HG03025 (cell line): ENCODE results near the gene KLLN.
"Not testable (repeated sequence)": the region's sequence is repeated elsewhere in the genome, so short reads cannot be mapped to it uniquely, and the experiment has no call there.

Experiments
- ATAC-seq: cut with Tn5 transposase; IDR thresholded peaks from one replicate; pipeline ENCODE4 v1.9.1; 2021; ENCODE audit warnings: mild to moderate bottlenecking, moderate library complexity; ENCODE audit not compliant: unreplicated experiment, low FRiP score

KLLN gene, protein sequence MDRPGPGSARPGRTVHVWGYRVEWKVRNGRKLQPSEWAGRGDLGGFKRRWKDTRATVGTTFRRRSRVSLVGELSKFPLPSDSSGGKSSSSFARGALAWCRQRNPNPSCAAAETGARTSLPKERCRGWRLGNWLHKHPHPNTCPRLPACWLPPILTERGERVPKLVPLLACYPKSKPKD

DNA sequence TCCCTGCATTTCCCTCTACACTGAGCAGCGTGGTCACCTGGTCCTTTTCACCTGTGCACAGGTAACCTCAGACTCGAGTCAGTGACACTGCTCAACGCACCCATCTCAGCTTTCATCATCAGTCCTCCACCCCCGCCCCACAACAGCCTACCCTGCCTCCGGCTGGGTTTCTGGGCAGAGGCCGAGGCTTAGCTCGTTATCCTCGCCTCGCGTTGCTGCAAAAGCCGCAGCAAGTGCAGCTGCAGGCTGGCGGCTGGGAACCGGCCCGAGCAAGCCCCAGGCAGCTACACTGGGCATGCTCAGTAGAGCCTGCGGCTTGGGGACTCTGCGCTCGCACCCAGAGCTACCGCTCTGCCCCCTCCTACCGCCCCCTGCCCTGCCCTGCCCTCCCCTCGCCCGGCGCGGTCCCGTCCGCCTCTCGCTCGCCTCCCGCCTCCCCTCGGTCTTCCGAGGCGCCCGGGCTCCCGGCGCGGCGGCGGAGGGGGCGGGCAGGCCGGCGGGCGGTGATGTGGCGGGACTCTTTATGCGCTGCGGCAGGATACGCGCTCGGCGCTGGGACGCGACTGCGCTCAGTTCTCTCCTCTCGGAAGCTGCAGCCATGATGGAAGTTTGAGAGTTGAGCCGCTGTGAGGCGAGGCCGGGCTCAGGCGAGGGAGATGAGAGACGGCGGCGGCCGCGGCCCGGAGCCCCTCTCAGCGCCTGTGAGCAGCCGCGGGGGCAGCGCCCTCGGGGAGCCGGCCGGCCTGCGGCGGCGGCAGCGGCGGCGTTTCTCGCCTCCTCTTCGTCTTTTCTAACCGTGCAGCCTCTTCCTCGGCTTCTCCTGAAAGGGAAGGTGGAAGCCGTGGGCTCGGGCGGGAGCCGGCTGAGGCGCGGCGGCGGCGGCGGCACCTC, at the start of gene KLLN, which contains the start of gene PTEN:
TSS of gene KLLN (minus strand) at position 481 of the 891 bp plus-strand sequence. CDS start 1,046 bp downstream, outside the sequence.
TSS of gene PTEN (plus strand) at position 573 of the 891 bp plus-strand sequence. CDS start 845 bp downstream, outside the sequence.
- ATAC-seq = peak; percentile 35

DNA sequence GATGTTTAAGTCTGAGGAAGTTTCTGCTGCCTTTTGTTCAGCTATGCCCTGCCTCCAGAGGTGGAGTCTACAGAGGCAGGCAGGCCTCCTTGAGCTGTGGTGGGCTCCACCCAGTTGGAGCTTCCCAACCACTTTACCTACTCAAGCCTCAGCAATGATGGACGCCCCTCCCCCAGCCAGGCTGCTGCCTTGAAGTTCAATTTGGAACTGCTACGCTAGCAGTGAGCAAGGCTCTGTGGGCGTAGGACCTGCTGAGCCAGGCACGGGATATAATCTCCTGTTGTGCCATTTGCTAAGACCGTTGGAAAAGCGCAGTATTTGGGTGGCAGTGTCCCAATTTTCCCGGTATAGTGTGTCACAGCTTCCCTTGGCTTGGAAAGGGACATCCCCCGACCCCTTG, 40.1 kb upstream of the KLLN start:
- ATAC-seq = not testable (repeated sequence)

DNA sequence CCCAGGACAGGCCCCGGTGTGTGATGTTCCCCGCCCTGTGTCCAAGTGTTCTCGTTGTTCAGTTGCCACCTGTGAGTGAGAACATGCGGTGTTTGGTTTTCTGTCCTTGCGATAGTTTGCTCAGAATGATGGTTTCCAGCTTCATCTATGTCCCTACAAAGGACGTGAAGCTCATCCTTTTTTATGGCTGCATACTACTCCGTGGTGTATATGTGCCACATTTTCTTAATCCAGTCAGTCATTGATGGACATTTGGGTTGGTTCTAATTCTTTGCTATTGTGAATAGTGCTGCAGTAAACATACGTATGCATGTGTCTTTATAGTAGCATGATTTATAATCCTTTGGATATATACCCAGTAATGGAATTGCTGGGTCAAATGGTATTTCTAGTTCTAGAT, 34.6 kb upstream of the KLLN start:
- ATAC-seq = not testable (repeated sequence)

DNA sequence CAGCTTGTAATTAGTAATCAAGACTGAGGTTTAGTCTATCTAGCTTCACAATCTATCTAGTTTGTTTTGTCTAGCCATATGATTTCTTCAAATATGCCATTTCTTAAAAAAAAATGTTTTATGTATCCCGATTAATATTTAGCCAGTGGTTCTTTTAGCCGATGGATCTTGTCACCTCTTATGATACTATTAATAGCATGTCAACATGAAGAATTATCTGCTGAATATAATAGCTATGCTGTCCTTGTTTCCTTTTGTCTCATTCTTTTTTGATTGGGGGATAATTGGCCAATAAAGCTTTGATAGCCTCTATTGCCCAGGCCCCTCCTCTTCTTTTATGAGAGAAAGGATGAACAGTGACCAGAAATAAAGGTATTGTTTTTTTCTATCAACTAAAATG, 32.9 kb upstream of the KLLN start:
- no peak for ATAC-seq

DNA sequence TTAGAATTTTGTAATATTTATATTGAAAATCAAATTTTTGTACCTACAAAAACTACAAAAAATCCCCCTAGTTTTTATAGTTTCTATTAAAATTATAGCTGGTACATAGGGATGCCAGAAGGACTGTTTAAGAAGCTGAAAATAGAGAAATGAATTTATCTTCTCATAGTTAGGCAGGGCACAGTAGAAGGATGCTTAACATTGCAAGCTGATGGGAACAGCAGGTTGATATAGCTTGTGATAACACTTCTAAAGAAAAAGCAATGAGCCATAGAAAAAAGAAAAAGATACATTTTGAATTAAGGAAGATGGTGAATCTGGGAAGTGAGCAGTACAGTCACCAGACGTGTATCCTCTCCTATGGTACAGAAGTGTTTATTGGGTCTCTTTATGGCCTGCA, 32.1 kb upstream of the KLLN start:
- no peak for ATAC-seq

DNA sequence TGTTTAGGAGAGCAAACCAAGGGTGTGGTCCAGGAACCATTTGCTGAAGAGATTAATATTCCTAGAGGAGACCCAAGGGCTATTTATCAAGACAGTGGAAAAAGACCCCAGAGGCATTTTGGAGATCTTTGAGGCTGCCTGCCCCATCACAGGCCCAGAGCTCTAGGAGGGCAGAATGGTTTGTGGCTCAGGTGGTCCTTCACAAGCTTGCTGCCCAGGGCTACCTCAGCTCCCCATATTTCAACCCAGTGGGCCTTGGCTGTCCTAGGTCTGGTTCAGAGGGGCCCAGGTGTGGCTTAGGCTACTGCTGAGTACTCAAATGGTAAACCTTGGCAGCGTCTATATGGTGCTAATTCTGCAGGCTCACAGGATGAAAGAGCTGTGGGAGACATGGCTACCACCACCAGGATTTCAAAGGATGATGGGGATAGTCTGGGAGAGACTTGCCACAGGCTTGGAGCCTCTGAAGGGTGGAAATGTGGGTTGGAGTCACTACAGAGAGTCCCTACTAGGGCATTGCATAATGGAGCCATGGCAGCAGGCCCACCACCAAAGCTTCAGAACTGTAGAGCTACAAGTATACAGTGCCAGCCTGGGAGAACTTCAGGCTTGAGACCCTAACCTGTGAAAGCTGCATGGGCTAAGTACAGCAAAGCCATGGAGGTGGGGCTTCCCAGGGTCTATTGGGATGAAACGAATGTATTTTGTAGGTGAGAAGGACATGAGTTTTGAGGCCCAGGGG, 24.4 kb upstream of the KLLN start:
- ATAC-seq = no peak

DNA sequence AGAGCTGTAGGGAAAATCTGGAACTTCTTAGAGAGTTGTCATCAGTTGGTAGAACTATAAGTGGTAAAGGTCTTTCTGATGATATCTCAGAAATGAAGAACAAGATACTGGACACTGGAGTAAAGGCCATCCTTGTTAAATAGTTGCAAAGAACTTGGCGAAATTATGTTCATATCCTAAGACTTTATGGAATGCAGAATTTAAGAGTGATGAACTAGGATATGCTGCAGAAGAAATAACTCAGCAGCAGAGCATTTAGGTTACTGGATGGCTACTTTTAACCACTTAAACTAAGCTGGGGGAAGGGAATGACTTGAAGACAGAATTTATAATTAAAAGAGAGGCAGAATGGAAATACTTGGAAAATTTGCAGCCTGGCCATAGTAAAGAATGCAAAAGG, 23.8 kb upstream of the KLLN start:
- no peak for ATAC-seq

DNA sequence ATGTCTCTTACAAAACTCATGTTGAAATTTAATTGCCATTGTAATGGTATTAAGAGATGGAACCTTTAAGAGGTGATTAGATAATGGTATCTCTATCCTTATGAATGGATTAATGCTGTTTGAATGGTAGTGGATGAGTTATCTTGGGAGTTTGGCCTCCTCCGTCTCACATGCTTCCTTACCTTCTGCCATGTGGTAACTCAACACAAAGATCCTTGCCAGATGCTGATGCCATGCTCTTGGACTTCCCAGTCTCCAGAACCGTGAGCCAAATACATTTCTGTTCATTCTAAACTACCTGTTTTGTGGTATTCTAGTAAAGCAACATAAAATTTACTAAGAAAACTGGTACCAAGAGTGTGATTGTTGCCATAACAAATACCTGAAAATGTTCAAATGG, 23.3 kb upstream of the KLLN start:
- ATAC-seq = no peak

DNA sequence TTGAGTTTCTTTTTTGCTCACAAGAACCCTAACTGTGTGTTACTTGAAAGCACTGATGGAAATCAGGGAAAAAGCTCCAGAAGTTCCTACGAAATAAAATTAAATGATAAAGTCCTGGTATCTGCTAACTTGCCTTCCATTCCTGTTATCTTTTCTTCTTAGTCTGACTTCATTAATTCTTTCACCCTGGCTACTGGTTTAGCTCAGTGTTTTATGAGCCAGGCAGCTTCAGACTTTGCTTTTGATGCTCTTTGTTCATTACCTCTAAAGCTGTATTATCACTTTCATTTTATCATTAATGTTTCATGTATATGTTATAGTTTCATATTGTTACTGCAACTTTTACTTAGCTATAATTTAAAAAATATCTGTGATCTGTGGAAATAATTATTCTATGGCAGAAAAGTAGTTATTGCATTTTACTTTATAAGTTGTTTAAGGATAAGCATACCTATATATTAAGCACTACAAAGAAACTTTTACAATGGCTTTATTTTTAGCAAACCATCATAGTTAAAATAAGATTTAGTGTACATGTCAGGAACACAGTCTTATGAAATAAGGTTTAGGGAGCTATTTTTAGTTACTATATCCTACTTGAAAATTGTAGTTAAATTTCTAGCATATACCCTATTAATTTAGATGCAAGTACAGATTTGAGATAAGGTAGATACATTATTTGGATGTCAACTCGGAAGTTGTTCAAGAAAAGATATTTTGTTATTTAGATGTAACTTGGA, 19.4 kb upstream of the KLLN start:
- no peak for ATAC-seq

DNA sequence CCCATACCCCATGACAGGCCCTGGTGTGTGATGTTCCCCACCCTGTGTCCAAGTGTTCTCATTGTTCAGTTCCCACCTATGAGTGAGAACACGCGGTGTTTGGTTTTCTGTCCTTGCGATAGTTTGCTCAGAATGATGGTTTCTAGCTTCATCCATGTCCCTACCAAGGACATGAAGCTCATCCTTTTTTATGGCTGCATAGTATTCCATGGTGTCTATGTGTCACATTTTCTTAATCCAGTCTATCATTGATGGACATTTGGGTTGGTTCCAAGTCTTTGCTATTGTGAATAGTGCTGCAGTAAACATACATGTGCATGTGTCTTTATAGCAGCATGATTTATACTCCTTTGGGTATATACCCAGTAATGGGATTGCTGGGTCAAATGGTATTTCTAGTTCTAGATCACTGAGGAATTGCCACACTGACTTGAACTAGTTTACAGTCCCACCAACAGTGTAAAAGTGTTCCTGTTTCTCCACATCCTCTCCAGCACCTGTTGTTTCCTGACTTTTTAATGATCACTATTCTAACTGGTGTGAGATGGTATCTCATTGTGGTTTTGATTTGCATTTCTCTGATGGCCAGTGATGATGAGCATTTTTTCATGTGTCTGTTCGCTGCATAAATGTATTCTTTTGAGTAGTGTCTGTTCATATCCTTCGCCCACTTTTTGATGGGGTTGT, 18.2 kb upstream of the KLLN start:
- ATAC-seq = not testable (repeated sequence)

DNA sequence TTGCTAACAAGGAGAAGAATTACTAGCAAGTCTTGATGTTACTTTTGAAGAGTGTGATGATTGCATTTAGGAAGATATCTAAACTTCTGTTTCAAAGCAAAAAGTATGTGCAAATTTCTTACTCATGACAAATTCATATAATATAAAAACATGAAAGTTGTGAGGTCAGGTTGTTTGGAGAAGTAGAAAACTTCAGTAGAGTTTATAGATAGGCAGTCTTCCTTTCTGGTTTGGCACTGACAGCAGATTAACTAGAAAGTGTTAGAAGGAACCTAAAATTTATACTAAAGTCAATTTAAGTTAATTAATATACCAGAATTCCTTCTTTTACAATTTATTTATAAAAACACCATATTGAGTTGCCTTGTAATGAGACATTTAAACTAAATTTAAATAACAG, 17.0 kb upstream of the KLLN start:
- no peak for ATAC-seq

DNA sequence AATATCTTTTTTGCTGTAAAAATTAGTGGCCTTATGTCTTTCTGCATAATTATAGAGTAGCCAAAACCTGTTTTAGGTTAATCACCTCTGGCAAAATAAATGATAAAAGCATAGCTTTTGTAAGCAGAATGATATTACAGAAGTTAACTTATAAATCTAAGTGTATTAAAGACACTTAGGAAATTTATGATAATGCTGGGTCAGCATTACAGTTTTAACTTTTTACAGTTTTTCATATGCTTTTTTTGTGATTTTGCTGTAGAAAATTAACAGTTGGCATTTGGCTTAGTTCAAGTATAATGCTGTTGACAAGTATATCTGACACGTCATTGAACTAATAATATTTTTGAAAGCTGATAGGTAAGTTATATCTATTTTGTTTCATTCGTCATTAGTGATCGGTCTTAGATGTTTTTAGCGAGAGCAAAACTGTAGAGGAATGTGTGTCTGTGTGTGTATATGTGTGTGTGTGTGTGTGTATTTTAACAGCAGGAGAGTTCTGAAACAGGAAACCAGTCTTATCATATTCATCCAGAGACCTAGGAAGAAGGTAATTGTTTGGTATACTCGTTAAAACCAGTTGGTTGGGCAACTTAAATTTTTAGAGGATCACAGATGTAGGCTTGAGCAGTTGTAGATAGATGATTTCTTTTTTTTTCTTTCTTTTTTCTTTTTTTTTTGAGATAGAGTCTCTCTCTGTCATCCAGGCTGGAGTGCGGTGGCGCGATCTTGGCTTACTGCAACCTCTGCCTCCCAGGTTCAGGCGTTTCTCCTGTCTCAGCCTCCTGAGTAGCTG, 15.5 kb upstream of the KLLN start:
- no peak for ATAC-seq

DNA sequence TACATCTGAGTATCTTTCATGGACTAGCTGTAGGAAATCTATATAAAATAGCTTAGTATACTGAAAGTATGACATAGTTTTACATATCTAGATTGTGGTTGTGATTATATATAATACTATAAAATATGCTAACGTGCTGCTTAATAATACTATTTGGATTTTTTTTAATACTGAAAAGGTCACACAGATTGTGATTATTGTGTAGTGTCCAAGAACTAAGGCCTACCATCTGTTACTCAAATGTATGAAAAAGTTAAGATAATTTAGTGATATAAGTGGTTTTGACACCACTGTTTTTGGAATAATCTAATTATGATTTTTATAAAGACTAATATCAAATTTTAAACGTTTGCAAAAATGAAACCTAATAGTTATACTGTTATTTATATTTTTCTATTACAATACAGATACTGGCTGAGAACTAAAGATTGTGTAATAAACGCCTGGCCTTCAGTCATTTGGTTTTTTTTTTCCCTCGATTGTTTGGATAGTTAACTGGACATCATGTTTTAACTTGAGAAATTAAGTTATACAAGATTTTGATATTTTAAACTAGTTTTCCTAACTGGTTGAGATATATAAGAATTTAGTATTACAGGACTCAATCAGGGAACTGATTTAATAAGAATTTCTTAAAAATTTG, 12.7 kb upstream of the KLLN start:
- ATAC-seq = no peak

DNA sequence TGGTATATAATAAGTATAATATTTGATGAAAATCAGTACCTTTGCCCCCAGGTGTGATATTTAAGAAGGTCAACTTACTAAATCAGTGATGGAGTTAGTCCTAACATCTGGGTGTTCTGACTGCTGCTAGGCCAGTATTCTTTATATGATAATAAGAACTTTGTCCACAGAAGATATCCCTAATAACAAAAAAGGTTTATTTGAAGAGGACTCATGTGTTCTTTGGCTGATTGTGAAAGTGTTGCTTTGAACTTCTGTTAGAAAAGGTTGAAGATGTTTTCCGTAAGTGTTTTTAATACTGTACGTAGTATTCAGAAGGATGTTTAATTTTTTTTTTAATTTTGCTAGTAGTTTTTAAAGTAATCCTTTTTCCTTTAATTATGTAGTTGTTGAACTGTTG, 10.3 kb upstream of the KLLN start:
- ATAC-seq = no peak

DNA sequence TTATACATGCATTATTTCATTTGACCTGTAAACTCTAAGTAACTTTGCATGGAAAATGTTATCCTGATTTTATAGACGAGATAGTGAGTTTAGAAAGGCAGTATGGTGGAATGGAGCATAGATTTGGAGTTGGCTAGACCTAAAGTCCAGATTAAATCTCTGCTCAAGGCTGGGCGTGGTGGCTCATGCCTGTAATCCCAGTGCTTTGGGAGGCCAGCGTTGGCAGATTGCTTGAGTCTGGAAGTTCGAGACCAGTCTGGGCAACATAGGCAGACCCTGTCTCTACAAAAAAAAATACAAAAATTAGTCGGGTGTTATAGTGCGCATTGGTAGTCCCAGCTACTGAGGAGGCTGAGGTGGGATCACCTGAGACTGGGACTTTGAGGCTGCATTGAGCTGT, 9.5 kb upstream of the KLLN start:
- ATAC-seq = no peak

DNA sequence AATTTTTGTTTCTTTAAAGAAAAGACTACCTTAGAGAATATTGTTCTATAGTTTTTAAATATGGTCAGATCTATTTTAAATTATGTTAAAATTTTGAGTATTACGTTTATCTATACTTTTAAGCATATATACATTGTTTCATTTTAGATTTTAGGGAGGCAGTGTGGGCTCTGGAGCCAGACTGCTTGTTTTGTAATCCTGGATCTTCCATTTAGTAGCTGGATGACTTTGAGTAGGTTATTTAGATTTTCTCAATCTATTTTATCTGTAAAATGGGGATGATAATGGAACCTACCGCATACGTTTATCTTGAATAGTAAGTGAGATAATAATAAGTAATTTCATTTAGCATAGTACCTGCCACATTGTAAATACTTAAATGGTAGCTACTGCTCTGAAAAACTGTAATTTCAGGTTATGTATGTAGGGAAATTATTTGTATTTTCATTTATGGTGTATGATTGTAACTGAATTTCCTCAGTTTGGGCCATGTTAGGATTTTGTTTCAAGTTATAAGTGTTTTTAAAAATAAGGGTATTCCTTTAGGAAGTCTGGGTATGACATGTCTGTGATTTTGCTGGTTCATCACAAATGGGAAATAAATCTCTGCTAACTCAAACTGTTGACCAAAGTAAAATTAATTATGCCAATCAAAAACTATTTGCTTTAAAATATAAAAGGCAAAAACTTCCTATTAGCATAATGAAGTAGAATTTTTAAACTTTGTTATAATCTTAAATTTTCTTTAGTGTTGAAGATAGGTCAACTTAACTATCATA, 6.6 kb upstream of the KLLN start:
- no peak for ATAC-seq

DNA sequence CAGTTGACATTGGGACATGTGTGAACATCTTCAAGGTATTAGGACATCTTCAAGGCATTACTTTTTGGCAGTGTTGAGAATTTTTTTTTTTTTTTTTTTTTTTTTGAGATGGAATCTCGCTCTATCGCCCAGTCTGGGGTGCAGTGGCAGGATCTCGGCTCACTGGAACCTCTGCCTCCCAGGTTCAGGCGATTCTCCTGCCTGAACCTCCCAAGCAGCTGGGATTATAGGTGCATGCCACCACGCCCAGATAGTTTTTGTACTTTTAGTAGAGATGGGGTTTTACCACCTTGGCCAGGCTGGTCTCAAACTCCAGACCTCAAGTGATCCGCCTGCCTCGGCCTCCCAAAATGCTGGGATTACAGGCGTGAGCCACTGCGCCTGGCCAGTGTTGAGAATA, 5.8 kb upstream of the KLLN start:
- not testable (repeated sequence) for ATAC-seq

DNA sequence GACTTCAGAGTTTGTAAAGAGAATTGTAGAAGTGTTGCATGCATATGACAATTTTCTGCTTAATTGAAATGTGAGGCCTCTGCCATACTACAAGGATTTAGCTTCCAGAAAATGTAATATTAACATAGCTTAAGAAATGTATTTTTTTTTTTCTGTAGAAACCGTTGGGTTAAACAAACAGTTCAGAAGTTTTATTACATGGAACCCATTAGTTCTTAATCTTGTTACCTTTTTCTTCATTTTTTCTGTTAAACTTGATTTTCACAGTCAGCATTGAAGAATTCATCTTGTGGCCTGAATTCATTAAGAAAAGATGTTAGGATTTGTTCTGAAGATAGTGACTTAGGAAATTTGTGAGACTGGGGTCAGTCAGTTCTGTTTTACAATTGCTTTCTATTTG, 4.9 kb upstream of the KLLN start:
- no peak for ATAC-seq
